Right lobe of liver (tissue), 4 donors: ENCODE data around the gene CELF2.

Experiments
- POLR2A ChIP-seq: fragments of 450-650 bp; IDR thresholded peaks from one replicate; pipeline ENCODE4 v1.6.1; 2017; ENCODE audit warnings: antibody characterized with exemption, mild to moderate bottlenecking
- TF ChIP-seq, protein P1 (sequence below), 4 donors: fragments of 200-600 bp in 3 of 4; fragments of 450-650 bp in 1 of 4; IDR thresholded peaks; one replicate each; pipeline versions ENCODE4 v1.5.1 to v1.8.0; 2016 to 2022; ENCODE audit warnings: antibody characterized with exemption in 4 of 4, mild to moderate bottlenecking in 2 of 4
- donor health status: DM: no; HTN: no; CAD: no.
- donor health status: DM: no; HTN: no; CAD: no.
- donor health status: DM: no; HTN: yes; CAD: no.

DNA sequence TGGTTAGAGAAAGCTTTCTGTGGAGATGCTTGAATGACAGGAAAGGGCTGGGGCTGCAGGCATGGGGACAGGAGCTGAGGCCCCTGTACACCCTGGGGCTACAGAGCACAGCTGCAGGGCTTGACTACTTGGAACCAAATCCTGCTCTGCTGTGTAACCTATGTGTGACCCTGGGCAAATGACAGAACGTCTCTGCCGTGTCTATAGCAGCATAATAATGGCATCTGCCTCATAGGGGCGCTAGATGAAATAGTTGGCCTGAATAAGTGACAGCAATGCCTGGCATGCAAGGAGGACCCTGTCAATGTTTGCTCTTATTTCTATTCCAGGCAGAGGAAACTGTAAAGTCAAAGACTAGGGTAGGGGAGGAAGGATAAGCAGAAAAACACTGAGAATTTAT lies 339.8 kb downstream of the CELF2 start:
- TF ChIP-seq, protein P1, sequence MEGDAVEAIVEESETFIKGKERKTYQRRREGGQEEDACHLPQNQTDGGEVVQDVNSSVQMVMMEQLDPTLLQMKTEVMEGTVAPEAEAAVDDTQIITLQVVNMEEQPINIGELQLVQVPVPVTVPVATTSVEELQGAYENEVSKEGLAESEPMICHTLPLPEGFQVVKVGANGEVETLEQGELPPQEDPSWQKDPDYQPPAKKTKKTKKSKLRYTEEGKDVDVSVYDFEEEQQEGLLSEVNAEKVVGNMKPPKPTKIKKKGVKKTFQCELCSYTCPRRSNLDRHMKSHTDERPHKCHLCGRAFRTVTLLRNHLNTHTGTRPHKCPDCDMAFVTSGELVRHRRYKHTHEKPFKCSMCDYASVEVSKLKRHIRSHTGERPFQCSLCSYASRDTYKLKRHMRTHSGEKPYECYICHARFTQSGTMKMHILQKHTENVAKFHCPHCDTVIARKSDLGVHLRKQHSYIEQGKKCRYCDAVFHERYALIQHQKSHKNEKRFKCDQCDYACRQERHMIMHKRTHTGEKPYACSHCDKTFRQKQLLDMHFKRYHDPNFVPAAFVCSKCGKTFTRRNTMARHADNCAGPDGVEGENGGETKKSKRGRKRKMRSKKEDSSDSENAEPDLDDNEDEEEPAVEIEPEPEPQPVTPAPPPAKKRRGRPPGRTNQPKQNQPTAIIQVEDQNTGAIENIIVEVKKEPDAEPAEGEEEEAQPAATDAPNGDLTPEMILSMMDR (IDR thresholded peaks at IDR 0.05): no peak
- TF ChIP-seq POLR2A: no peak
